Measurements from ENCODE around the gene MRPL1. TPM values are rescaled to one million over a fixed set of nuclear protein-coding genes. Genes with fewer than 3 reads are reported as not detected.

MRPL1 gene
- total RNA-seq, 2 experiments from 2014 or later: 45.6 to 47.2 TPM

- POLR2A ChIA-PET: no interaction called here
Observed at GRCh38 chr4:77880784-77881183, 18.2 kb downstream of the MRPL1 start.

GRCh38 chr4:77881460-77882295, 19.0 kb downstream of the MRPL1 start:
- DNase-seq (no peak), ATAC-seq (no peak)
- H3K4me1 Mint-ChIP-seq (ENCODE audit: low read depth): peaks cover 13% of the 10 kb centered on the region
- ChIA-PET CTCF (interaction anchor here (0.8 to 1.5 kb wide), 2 partner anchors 11 to 12 kb away, joined by 3 to 4 read pairs; no protein-coding TSS in a partner anchor), POLR2A (interaction anchor here (0.6 to 1.4 kb wide), 3 partner anchors 19 to 526 kb away, joined by 3 to 4 read pairs (median 3); partner anchors contain the start of gene MRPL1)
- no peaks in the 10 kb centered on the region for H3K27me3 Mint-ChIP-seq (ENCODE audit: low read depth)
- H3K9me3 Mint-ChIP-seq (ENCODE audit: insufficient read depth): no peaks in the 10 kb centered on the region
- H3K4me3 Mint-ChIP-seq: no peak overlapping the region
- H3K27ac Mint-ChIP-seq: no peak overlapping the region
- H3K36me3 Mint-ChIP-seq (ENCODE audit: low read depth): peaks cover 61% of the 10 kb centered on the region

More at GRCh38 chr4:77880784-77881183, 18.2 kb downstream of the MRPL1 start:
- CTCF ChIA-PET: no interaction called here
- DNase-seq (no peak), ATAC-seq (no peak)
- Mint-ChIP-seq H3K4me3 (no peak overlapping the region), H3K27ac (no peak overlapping the region), H3K4me1 (ENCODE audit: low read depth) (peaks cover 13% of the 10 kb centered on the region), H3K9me3 (ENCODE audit: insufficient read depth) (no peaks in the 10 kb centered on the region), H3K36me3 (ENCODE audit: low read depth) (peaks cover 61% of the 10 kb centered on the region), H3K27me3 (ENCODE audit: low read depth) (no peaks in the 10 kb centered on the region)

- ATAC-seq: no peak
Observed at GRCh38 chr4:77893451-77893850, 30.8 kb downstream of the MRPL1 start.

GRCh38 chr4:77899607-77900006, 37.0 kb downstream of the MRPL1 start:
- ChIA-PET CTCF (no interaction called here), POLR2A (interaction anchor here (0.6 to 0.9 kb wide), 3 partner anchors 19 to 1038 kb away, joined by 3 to 5 read pairs (median 5); no protein-coding TSS in a partner anchor)
- peaks cover 21% of the 10 kb centered on the region for H3K4me1 Mint-ChIP-seq (ENCODE audit: low read depth)
- ATAC-seq (peak; percentile 33), DNase-seq (no peak)
- peak overlapping the region; percentile 57 for H3K4me3 Mint-ChIP-seq
- H3K9me3 Mint-ChIP-seq (ENCODE audit: insufficient read depth): no peaks in the 10 kb centered on the region
- H3K27ac Mint-ChIP-seq: peak overlapping the region; percentile 76
- H3K36me3 Mint-ChIP-seq (ENCODE audit: low read depth): peaks cover 57% of the 10 kb centered on the region
- H3K27me3 Mint-ChIP-seq (ENCODE audit: low read depth): no peaks in the 10 kb centered on the region

More at GRCh38 chr4:77893451-77893850, 30.8 kb downstream of the MRPL1 start:
- Mint-ChIP-seq H3K36me3 (ENCODE audit: low read depth) (peaks cover 60% of the 10 kb centered on the region), H3K4me3 (peak overlapping the region; percentile 15), H3K27ac (no peak overlapping the region), H3K9me3 (ENCODE audit: insufficient read depth) (no peaks in the 10 kb centered on the region), H3K4me1 (ENCODE audit: low read depth) (peaks cover 9% of the 10 kb centered on the region), H3K27me3 (ENCODE audit: low read depth) (no peaks in the 10 kb centered on the region)
- no peak for DNase-seq
- ChIA-PET POLR2A (interaction anchor here (0.5 to 1.9 kb wide), 3 partner anchors 11 to 73 kb away, joined by 3 to 7 read pairs (median 5); partner anchors contain the start of gene MRPL1), CTCF (interaction anchor here (1.4 to 2.1 kb wide), 3 partner anchors 11 to 31 kb away, joined by 4 to 7 read pairs (median 5); no protein-coding TSS in a partner anchor)

GRCh38 chr4:77903186-77903585, 40.6 kb downstream of the MRPL1 start:
- Mint-ChIP-seq H3K4me3 (no peak overlapping the region), H3K27ac (no peak overlapping the region), H3K9me3 (ENCODE audit: insufficient read depth) (no peaks in the 10 kb centered on the region), H3K27me3 (ENCODE audit: low read depth) (no peaks in the 10 kb centered on the region), H3K36me3 (ENCODE audit: low read depth) (peaks cover 59% of the 10 kb centered on the region), H3K4me1 (ENCODE audit: low read depth) (peaks cover 18% of the 10 kb centered on the region)
- CTCF ChIA-PET: interaction anchor here (1.2 kb wide), 1 partner anchor 9 kb away, joined by 3 read pairs; no protein-coding TSS in a partner anchor
- no peak for DNase-seq
- POLR2A ChIA-PET: no interaction called here
- no peak for ATAC-seq

GRCh38 chr4:77905651-77906263, 43.1 kb downstream of the MRPL1 start:
- Mint-ChIP-seq H3K4me3 (no peak overlapping the region), H3K36me3 (ENCODE audit: low read depth) (peaks cover 56% of the 10 kb centered on the region), H3K4me1 (ENCODE audit: low read depth) (peaks cover under 1% of the 10 kb centered on the region), H3K27me3 (ENCODE audit: low read depth) (no peaks in the 10 kb centered on the region), H3K27ac (no peak overlapping the region), H3K9me3 (ENCODE audit: insufficient read depth) (no peaks in the 10 kb centered on the region)
- CTCF ChIA-PET: no interaction called here
- ATAC-seq (no peak), DNase-seq (no peak)
- POLR2A ChIA-PET: interaction anchor here (0.6 kb wide), 1 partner anchor 88 kb away, joined by 3 read pairs; no protein-coding TSS in a partner anchor

- CTCF ChIA-PET: interaction anchor here (0.6 to 1.5 kb wide), 4 partner anchors 12 to 49 kb away, joined by 3 read pairs; partner anchors contain the start of gene MRPL1
- H3K4me3 Mint-ChIP-seq: no peak overlapping the region
- ATAC-seq (no peak), DNase-seq (no peak)
- no peaks in the 10 kb centered on the region for H3K4me1 Mint-ChIP-seq (ENCODE audit: low read depth)
- no peaks in the 10 kb centered on the region for H3K9me3 Mint-ChIP-seq (ENCODE audit: insufficient read depth)
- no peak overlapping the region for H3K27ac Mint-ChIP-seq
- no peaks in the 10 kb centered on the region for H3K27me3 Mint-ChIP-seq (ENCODE audit: low read depth)
- peaks cover 63% of the 10 kb centered on the region for H3K36me3 Mint-ChIP-seq (ENCODE audit: low read depth)
- POLR2A ChIA-PET: no interaction called here
Observed at GRCh38 chr4:77910676-77911075, 48.0 kb downstream of the MRPL1 start.

GRCh38 chr4:77911091-77911490, 48.5 kb downstream of the MRPL1 start:
- H3K27me3 Mint-ChIP-seq (ENCODE audit: low read depth): no peaks in the 10 kb centered on the region

GRCh38 chr4:77911842-77912450, 49.3 kb downstream of the MRPL1 start:
- no peaks in the 10 kb centered on the region for H3K4me1 Mint-ChIP-seq (ENCODE audit: low read depth)

More at GRCh38 chr4:77911091-77911490, 48.5 kb downstream of the MRPL1 start:
- Mint-ChIP-seq H3K4me3 (no peak overlapping the region), H3K27ac (no peak overlapping the region), H3K4me1 (ENCODE audit: low read depth) (no peaks in the 10 kb centered on the region), H3K9me3 (ENCODE audit: insufficient read depth) (no peaks in the 10 kb centered on the region), H3K36me3 (ENCODE audit: low read depth) (peaks cover 61% of the 10 kb centered on the region)
- ATAC-seq (no peak), DNase-seq (no peak)
- ChIA-PET CTCF (interaction anchor here (0.6 to 1.5 kb wide), 4 partner anchors 12 to 49 kb away, joined by 3 read pairs; partner anchors contain the start of gene MRPL1), POLR2A (no interaction called here)

GRCh38 chr4:77913348-77913747, 50.7 kb downstream of the MRPL1 start:
- no peak for ATAC-seq
- Mint-ChIP-seq H3K4me3 (no peak overlapping the region), H3K9me3 (ENCODE audit: insufficient read depth) (no peaks in the 10 kb centered on the region), H3K27me3 (ENCODE audit: low read depth) (no peaks in the 10 kb centered on the region), H3K4me1 (ENCODE audit: low read depth) (no peaks in the 10 kb centered on the region), H3K27ac (no peak overlapping the region), H3K36me3 (ENCODE audit: low read depth) (peaks cover 54% of the 10 kb centered on the region)
- CTCF ChIA-PET: no interaction called here
- POLR2A ChIA-PET: no interaction called here
- no peak for DNase-seq

More at GRCh38 chr4:77911842-77912450, 49.3 kb downstream of the MRPL1 start:
- no peaks in the 10 kb centered on the region for H3K9me3 Mint-ChIP-seq (ENCODE audit: insufficient read depth)
- POLR2A ChIA-PET: no interaction called here
- no peak for DNase-seq
- no peak overlapping the region for H3K4me3 Mint-ChIP-seq
- no peak for ATAC-seq
- H3K36me3 Mint-ChIP-seq (ENCODE audit: low read depth): peaks cover 57% of the 10 kb centered on the region
- H3K27me3 Mint-ChIP-seq (ENCODE audit: low read depth): no peaks in the 10 kb centered on the region
- no peak overlapping the region for H3K27ac Mint-ChIP-seq
- CTCF ChIA-PET: interaction anchor here (0.7 to 1.5 kb wide), 3 partner anchors 9 to 50 kb away, joined by 3 read pairs; partner anchors contain the start of gene MRPL1

GRCh38 chr4:77917075-77917474, 54.4 kb downstream of the MRPL1 start:
- DNase-seq (no peak), ATAC-seq (no peak)
- ChIA-PET POLR2A (no interaction called here), CTCF (no interaction called here)
- no peaks in the 10 kb centered on the region for H3K27me3 Mint-ChIP-seq (ENCODE audit: low read depth)
- H3K9me3 Mint-ChIP-seq (ENCODE audit: insufficient read depth): no peaks in the 10 kb centered on the region
- H3K4me1 Mint-ChIP-seq (ENCODE audit: low read depth): peaks cover 5% of the 10 kb centered on the region
- peaks cover 46% of the 10 kb centered on the region for H3K36me3 Mint-ChIP-seq (ENCODE audit: low read depth)
- no peak overlapping the region for H3K27ac Mint-ChIP-seq
- H3K4me3 Mint-ChIP-seq: no peak overlapping the region
